ENCODE data around the gene TOX2.

Gene TOX2

GRCh38 chr20:43974695-43975094 lies 60.0 kb downstream of the TOX2 start:
- no peak overlapping the region for H3K27ac ChIP-seq

GRCh38 chr20:43975096-43975768 lies 60.6 kb downstream of the TOX2 start:
- TF ChIP-seq CTCF (conservative IDR thresholded peaks at IDR 0.05), result no peak
- no peak overlapping the region for H3K27ac ChIP-seq

More at GRCh38 chr20:43974695-43975094, 60.0 kb downstream of the TOX2 start:
- no peak for TF ChIP-seq CTCF (conservative IDR thresholded peaks at IDR 0.05)

- no peak for TF ChIP-seq CTCF (conservative IDR thresholded peaks at IDR 0.05)
- no peak overlapping the region for H3K27ac ChIP-seq
Measured at GRCh38 chr20:43976547-43976946, 61.9 kb downstream of the TOX2 start.

GRCh38 chr20:43977252-43977651 lies 62.6 kb downstream of the TOX2 start:
- TF ChIP-seq CTCF (conservative IDR thresholded peaks at IDR 0.05), result no peak
- H3K27ac ChIP-seq, result no peak overlapping the region

- H3K27ac ChIP-seq, result no peak overlapping the region
- no peak for TF ChIP-seq CTCF (conservative IDR thresholded peaks at IDR 0.05)
Measured at GRCh38 chr20:43977962-43978361, 63.3 kb downstream of the TOX2 start.

GRCh38 chr20:43979576-43980105 lies 65.0 kb downstream of the TOX2 start:
- no peak for TF ChIP-seq CTCF (conservative IDR thresholded peaks at IDR 0.05)

GRCh38 chr20:43981540-43981939 lies 66.9 kb downstream of the TOX2 start:
- H3K27ac ChIP-seq, result no peak overlapping the region
- TF ChIP-seq CTCF (conservative IDR thresholded peaks at IDR 0.05), result no peak

More at GRCh38 chr20:43979576-43980105, 65.0 kb downstream of the TOX2 start:
- H3K27ac ChIP-seq, result no peak overlapping the region

All from VCaP (cell line).